ENCODE measurements around the gene HLA-DOA. TPM values are rescaled to one million over a fixed set of nuclear protein-coding genes. Genes with fewer than 3 reads are reported as not detected.

The HLA-DOA gene
- total RNA-seq, 1 donor from 2014 or later, result 1.6 TPM

DNA sequence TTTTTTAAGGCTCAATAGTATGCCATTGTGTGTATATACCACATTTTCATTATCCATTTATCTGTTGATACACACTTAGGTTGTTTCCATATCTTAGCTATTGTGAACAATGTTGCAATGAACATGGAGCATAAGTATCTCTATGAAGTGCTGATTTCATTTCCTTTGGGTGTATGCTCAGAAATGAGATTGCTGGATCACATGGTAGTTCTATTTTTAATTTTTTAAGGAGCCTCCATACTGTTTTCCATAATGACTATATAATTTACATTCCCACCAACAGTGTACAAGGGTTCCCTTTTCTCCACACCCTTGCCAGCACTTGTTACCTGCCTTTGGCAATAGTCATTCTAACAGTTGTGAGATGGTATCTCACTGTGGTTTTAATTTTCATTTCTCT is 15.1 kb upstream of the HLA-DOA start:
- DNase-seq (ENCODE audit: low read depth), result no peak
- TF ChIP-seq, protein P1, sequence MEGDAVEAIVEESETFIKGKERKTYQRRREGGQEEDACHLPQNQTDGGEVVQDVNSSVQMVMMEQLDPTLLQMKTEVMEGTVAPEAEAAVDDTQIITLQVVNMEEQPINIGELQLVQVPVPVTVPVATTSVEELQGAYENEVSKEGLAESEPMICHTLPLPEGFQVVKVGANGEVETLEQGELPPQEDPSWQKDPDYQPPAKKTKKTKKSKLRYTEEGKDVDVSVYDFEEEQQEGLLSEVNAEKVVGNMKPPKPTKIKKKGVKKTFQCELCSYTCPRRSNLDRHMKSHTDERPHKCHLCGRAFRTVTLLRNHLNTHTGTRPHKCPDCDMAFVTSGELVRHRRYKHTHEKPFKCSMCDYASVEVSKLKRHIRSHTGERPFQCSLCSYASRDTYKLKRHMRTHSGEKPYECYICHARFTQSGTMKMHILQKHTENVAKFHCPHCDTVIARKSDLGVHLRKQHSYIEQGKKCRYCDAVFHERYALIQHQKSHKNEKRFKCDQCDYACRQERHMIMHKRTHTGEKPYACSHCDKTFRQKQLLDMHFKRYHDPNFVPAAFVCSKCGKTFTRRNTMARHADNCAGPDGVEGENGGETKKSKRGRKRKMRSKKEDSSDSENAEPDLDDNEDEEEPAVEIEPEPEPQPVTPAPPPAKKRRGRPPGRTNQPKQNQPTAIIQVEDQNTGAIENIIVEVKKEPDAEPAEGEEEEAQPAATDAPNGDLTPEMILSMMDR (conservative IDR thresholded peaks at IDR 0.05; ENCODE audit: low read depth, low read length), result no peak

GRCh38 chr6:33023536-33023935 is 14.1 kb upstream of the HLA-DOA start:
- no peak for DNase-seq (ENCODE audit: low read depth)
- TF ChIP-seq, protein P1 (conservative IDR thresholded peaks at IDR 0.05; ENCODE audit: low read depth, low read length), result no peak
- no peak overlapping the region for H3K4me3 ChIP-seq (ENCODE audit: low read depth, low read length)

More for the DNA sequence above, 15.1 kb upstream of the HLA-DOA start:
- H3K4me3 ChIP-seq (ENCODE audit: low read depth, low read length), result no peak overlapping the region

DNA sequence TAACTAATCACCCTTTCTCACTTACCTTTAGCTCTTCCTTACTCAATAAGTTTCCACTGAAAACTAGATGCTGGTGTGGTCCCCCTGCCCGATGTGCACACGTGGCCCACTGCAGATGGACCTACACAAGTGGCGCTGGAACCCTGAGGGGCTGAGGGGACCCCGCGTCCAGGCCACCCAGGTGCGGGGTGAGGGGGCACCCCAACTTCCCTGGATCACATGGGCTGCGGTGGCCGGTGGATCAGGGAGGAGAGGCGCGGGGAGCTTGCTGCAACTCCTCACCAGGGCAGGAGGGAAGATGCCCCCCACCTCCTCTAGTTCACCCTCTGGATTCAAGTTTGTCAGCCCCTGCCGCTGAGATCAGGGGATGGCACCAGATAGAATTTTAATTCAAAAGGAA is 12.5 kb upstream of the HLA-DOA start:
- TF ChIP-seq, protein P1 (conservative IDR thresholded peaks at IDR 0.05; ENCODE audit: low read depth, low read length), result no peak
- no peak overlapping the region for H3K4me3 ChIP-seq (ENCODE audit: low read depth, low read length)
- DNase-seq (ENCODE audit: low read depth), result no peak

DNA sequence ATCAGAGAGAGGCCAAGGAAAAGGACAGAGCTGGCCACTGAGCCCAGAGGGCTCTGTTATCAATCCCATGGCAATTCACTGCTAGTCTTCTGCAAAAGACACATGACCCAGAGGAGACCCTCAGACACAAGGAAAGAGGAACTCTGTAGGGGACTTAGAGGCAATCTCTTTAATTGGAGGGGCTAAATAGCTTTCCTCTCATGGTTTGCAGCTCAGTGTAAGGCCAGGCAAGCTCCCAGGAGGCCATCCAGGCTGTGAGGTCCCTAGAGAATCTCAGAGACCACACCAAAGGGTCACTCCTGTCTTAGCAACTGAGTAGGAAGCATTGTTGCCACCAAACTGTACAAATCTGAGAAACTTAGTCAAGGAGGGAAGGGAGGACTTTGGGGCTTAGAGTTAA is 10.0 kb upstream of the HLA-DOA start:
- TF ChIP-seq, protein P1 (conservative IDR thresholded peaks at IDR 0.05; ENCODE audit: low read depth, low read length), result no peak
- no peak for DNase-seq (ENCODE audit: low read depth)
- no peak overlapping the region for H3K4me3 ChIP-seq (ENCODE audit: low read depth, low read length)

- peak overlapping the region; percentile 34 for H3K4me3 ChIP-seq (ENCODE audit: low read depth, low read length)
- TF ChIP-seq, protein P1 (conservative IDR thresholded peaks at IDR 0.05; ENCODE audit: low read depth, low read length), result no peak
- DNase-seq (ENCODE audit: low read depth), result peak; percentile 7
These were observed 9.5 kb upstream of the HLA-DOA start for GRCh38 chr6:33018904-33019303.

- no peak overlapping the region for H3K4me3 ChIP-seq (ENCODE audit: low read depth, low read length)
- TF ChIP-seq, protein P1 (conservative IDR thresholded peaks at IDR 0.05; ENCODE audit: low read depth, low read length), result no peak
- no peak for DNase-seq (ENCODE audit: low read depth)
These were observed 9.0 kb upstream of the HLA-DOA start for GRCh38 chr6:33018418-33018817.

- TF ChIP-seq, protein P1 (conservative IDR thresholded peaks at IDR 0.05; ENCODE audit: low read depth, low read length), result no peak
- no peak for DNase-seq (ENCODE audit: low read depth)
- H3K4me3 ChIP-seq (ENCODE audit: low read depth, low read length), result no peak overlapping the region
These were observed 8.4 kb upstream of the HLA-DOA start for GRCh38 chr6:33017694-33018353.

Measured in epithelial cell of proximal tubule (primary cell).